ENCODE data around the gene BNC2.

- TF ChIP-seq CTCF (IDR thresholded peaks at IDR 0.05), result no peak
- no peak for TF ChIP-seq POLR2A (IDR thresholded peaks at IDR 0.05)
These were observed 459.7 kb downstream of the BNC2 start for GRCh38 chr9:16410601-16411280.
